NCI-H1417 treated with DMSO at 0.1 percent for 48 hours (cell line): ENCODE results near the gene BRPF1.

Source experiments
- DNase-seq: peaks from one replicate; lab custom pipeline; 2025; lab: John Stamatoyannopoulos, UW

The BRPF1 gene

DNA sequence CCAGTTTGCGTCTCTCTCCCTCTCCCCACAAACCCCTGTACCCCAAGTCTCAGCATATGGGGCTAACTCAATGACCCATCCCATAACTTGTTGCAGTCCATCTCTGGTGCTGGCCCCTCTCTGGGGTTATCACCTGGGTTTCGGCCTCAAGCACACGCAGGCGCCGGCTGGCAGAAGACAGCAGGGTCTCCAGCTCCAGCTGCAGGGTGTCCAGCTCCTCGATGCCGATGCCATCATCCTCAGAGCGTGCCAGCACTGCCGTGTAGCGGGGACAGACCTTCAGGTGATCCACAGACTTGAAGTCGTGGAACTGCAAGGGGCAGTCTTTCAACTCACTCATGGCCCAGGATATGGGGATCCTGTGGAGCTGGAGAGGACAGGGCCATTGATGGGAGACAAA lies 59.6 kb downstream of the BRPF1 start:
- no peak for DNase-seq

DNA sequence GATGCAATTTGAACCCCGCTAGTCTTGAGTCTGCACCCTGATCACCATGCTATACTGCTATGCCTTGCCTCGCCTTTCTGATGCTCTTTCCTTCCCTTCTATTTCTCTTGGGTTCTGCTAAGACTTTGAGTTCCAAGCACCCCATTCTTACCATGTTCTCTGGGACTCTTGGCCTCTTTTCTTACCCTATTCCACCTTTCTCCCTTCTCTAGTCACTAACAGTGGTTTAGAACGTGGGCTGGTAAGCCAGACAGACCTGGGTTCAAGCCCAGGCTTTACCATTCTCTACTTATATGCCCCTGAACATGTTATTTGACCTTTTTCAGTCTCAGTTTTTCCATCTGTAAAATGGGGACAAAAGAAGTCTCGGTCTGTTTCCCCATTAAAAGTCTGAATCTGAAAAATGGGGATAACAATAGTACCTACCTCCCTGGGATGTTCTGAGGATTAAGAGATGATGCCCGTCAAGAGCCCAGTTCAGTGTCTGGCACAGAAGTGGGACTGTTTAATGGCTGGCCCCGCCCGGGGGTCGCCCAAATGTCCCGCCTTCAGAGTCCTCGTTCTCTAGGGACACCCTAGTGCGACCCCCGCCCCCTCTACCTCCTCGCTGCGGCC lies 60.4 kb downstream of the BRPF1 start:
- no peak for DNase-seq

DNA sequence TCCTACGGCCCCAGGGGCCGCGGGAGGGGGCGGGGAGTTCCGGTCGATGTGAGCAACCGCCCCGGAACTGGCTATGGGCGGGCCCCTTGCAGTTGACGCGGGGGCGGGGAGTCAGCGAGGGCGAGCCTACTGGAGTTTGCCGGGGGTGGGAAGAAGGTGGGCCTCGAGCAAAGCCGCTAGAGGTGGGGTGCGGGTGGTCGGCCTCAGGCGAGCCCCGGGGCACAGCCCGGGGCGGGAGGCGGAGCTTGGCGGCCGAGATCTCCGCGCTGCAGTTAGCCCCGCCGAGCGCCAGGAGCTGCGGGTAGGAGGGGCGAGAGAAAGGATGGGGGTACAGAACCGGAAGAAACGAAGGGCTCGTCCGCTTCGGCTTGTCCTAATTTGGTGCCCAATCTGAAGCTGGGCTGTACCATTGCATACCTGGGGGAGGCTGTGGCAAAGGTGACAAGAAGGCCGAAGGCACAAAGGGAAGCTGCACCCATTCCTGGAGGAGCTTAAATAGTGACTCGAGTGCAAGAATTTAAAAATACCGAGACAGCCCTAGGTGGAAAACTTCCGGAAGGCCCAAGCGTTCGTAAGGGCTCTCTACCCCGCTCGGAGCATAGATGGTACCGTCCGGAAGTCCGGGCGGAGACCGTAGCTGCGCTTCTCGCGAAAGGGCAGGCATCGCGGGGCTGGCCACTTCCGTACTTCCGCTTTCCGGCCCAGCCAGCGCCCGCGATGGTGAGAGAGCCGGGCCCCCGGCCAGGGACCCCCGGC lies 61.0 kb downstream of the BRPF1 start, which contains the start of the genes ARPC4 and TADA3:
TSS of gene ARPC4 (plus strand) at position 678 of the 756 bp plus-strand sequence. CDS start at position 718, 40 bp downstream.
TSS of gene TADA3 (minus strand) at position 69 of the 756 bp plus-strand sequence. CDS start 1,007 bp downstream, outside the sequence.
- DNase-seq, result peak; percentile 73

DNA sequence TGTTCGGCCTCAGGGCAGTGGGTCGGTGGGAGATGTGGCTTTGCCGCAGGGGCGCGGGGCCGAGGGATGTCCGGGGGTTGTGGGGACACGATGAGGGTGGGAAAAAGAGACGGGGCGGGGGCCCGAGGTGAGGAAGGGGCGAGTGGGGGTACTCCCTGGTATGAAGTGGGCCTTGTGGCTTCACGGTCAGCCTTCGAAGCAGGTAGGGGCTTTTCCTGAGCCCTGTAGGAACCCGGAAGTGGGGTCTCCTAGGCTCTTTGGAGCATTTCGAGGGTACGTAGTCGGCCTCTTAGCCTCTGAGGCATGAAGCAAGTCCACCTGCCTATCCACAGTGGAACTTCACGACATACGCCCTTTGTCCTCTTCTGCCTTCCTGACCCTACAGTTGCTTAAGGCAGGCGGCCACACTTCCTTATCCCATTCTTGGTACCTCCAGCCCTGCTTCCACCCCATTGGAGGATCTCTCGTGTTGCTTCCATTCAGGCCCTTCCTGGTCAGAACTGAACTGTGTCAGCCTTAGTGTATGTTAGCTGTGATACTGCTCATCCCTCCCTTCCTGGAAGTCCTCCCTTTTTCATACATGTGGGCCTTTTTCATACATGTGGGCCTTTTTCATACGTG lies 61.7 kb downstream of the BRPF1 start:
- no peak for DNase-seq

DNA sequence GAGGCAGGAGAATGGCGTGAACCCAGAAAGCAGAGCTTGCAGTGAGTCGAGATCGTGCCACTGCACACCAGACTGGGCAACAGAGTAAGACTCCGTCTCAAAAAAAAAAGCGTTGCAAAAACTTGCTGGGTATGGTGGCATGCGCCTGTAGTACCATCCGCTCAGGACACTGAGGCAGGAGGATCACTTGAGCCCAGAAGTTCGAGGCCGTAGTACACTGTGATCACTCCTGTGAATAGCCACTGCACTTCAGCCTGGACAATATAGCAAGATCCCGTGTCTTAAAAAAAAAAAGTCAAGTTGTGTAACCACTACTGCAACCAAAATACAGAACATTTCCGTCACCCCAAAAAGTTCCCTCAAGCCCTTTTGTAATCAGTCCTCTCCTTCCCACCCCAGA lies 62.9 kb downstream of the BRPF1 start:
- DNase-seq, result no peak

DNA sequence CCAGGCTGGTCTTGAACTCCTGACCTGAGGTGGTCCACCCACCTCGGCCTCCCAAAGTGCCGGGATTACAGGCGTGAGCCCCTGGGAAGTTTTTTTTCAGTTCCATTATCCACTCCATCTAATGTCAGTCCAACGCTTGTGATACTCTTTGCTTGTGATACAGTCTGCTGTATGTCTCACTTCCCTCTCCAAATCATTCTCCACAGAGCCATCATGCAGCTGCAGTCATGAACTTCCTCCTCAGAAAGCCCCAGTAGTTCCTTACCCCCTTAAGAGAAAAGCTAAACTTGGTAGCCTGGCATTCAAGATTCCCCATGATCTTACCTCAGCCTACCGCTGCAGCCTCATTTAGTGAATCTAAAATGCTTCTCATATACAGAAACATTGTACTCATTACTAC lies 63.7 kb downstream of the BRPF1 start:
- no peak for DNase-seq

DNA sequence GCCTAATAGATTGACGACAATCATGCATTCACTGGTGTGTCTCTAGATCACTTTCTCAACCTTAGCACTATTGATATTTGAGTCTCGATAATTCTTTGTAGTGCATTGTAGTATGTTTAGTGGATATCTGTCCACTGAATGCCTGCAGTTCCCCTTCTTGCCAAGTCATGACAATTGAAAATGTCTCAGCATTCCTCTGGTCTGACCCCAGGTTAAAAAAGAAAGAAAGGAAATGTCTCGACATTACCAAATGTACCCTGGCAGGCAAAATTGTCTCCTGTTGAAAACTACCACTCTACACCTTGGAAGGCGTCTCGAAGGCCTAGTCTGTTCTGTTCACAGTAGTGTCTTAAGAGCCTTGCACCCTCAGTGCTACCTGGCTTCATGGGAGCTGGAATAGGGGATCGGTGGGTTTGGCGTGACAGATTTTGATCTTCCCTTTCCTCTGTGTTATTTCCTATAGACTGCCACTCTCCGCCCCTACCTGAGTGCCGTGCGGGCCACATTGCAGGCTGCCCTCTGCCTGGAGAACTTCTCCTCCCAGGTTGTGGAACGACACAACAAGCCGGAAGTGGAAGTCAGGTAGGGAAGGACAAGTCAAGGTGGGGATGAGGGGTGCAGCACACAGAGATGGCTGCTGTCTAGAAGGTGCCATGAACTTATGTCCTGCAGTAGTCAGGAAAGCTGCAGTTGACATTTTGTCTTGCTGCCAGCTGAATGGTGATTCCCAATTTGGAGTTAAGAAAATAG lies 65.8 kb downstream of the BRPF1 start:
- no peak for DNase-seq
